ENCODE measurements around the gene BPIFA2.

DNA sequence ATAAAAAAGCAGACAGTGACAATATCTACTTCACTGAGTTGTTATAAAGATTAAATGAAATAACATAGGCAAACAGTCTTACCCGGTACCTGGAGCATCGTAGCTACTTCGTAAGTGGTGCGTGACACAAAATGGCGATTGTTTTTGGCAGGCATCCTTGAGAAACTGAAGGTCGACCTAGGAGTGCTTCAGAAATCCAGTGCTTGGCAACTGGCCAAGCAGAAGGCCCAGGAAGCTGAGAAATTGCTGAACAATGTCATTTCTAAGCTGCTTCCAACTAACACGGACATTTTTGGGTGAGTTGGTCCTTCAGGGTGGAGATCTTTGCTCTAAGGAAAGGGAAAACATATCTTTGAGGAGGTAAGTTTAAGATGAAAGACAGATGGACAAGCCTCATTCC is 4.8 kb downstream of the BPIFA2 start:
- TF ChIP-seq EZH2phosphoT487 (IDR thresholded peaks at IDR 0.05; ENCODE audit: borderline replicate concordance) (no peak), CTCF (conservative IDR thresholded peaks at IDR 0.05; ENCODE audit: low read length) (no peak)

All from Loucy (cell line).